ENCODE data around the gene PCSK7. TPM values are rescaled to one million over a fixed set of nuclear protein-coding genes. Genes with fewer than 3 reads are reported as not detected.

PCSK7 gene
- total RNA-seq (2022; extraction: Qiagen RNA extraction): 15.0 to 19.9 TPM (median 16.3 TPM) in 5 replicates

GRCh38 chr11:117231842-117232091 lies at the start of gene PCSK7:
PCSK7 (minus strand) TSS chr11:117232073; CDS start chr11:117229844, 2,229 bp downstream.

DNA sequence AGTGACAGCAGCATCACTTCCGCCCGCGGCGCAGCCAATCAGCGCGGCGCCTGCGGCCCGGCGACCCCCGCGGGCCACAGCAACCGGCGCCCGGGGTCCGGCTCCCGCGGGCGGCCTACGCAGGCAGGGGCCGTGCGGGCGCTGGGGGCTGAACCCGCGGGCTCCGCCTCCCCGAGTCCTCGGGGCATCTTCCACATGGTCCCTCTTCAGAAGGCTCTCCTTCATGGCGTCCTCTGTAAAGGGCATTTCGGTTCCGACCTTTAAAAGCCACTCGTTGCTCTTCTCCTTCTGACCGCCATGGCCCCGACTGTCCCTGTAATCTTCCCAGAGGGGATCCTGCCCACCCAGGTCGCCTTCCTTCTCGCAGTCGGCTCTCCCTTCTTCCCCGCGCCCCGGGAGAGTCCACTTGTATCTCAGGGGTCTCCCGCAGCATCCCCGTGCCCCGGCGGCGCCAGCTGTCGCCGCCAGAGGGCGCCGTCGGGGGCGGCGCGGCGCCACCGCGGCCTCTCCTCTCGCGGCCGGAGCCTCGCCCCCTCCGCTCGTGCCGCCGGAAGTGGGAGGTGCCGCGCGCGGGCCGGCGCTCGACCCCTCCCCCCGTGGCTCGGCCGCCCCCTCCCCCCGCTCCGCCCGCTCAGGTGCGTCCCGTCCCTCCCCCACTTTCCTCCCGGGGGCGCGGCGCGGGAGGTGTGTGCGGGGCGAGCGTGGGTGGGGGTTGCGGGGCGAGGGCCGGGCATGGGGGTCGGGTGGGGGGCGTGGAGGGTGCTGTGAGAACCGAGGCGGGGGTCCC lies 412 bp upstream of the PCSK7 start, which contains the start of gene RNF214:
RNF214 (plus strand) TSS at position 580 of the 787 bp plus-strand sequence. CDS start 1,602 bp downstream, outside the sequence.

GRCh38 chr11:117199053-117199915 lies 32.6 kb downstream of the PCSK7 start, which contains the start of gene TAGLN:
TAGLN (plus strand) TSS chr11:117199370; CDS start chr11:117203014, 3,644 bp downstream.

DNA sequence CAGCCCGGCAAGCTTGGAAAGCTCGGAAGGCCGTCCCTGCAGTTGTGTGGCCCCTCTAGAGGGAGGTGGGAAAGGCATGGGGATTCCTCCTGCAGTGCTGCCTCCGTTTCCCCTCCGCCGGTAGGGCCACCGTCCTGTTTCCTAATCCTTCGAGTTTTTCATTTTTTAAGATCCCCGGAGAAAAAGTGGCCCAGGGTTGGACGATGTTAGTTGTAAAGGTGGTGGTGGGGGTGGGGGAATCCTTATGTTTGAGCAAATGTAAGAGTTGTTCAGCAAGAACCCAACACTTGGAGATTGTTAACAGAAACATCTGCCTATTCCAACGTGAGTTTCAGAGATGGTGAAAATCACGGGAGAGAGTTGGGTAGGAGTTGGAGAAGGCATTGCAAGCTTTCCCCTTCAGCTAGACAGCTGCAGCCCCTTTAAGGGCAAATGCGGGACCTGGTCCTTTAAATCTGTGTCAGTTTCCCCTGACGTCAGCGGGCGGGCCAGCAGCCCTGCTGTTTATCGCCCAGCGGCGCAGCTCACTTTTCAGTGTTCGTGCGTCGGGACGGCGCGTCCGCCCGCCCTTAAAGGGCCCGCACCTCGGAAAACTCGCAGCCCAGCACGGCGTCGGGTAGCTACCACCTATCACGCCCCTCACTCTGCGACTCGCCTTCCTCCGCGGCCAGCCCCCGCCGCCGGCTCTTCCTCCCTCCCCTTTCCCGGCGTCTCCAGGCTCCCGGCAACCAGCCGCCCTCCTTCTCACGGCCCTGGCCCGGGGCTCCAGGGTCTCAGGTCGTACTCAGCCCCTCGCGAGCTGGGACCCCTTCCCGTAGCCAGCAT lies 53.5 kb downstream of the PCSK7 start, which contains the start of gene SIDT2:
SIDT2 (plus strand) TSS at position 534 of the 825 bp plus-strand sequence. CDS start 521 bp downstream, outside the sequence.

Other genes starting within 250 kb of the PCSK7 start
- gene SIK3, start 133.6 kb downstream of the PCSK7 start, total RNA-seq (2022; extraction: Qiagen RNA extraction): 6.6 to 9.6 TPM (median 7.8 TPM) in 5 replicates
- 31.4 to 40.5 TPM (median 38.3 TPM) in 5 replicates for gene PAFAH1B2, start 87.8 kb downstream of the PCSK7 start, total RNA-seq (2022; extraction: Qiagen RNA extraction)
- gene SIDT2, start 53.3 kb downstream of the PCSK7 start, total RNA-seq (2022; extraction: Qiagen RNA extraction): 3.9 to 7.2 TPM (median 5.1 TPM) in 5 replicates
- gene TAGLN, start 32.7 kb downstream of the PCSK7 start, total RNA-seq (2022; extraction: Qiagen RNA extraction): 60.2 to 140 TPM (median 109 TPM) in 5 replicates
- gene RNF214, start 598 bp upstream of the PCSK7 start, total RNA-seq (2022; extraction: Qiagen RNA extraction): 9.6 to 12.6 TPM (median 12.0 TPM) in 5 replicates
- gene BACE1-AS, start 59.3 kb upstream of the PCSK7 start, total RNA-seq (2022; extraction: Qiagen RNA extraction): 1.3 to 2.7 TPM (median 2.1 TPM) in 5 replicates
- gene BACE1, start 84.2 kb upstream of the PCSK7 start, total RNA-seq (2022; extraction: Qiagen RNA extraction): 8.5 to 10.3 TPM (median 10.1 TPM) in 5 replicates
- 15.5 to 18.6 TPM (median 16.3 TPM) in 5 replicates for gene CEP164, start 95.8 kb upstream of the PCSK7 start, total RNA-seq (2022; extraction: Qiagen RNA extraction)